ENCODE results near the gene ZNF22.

DNA sequence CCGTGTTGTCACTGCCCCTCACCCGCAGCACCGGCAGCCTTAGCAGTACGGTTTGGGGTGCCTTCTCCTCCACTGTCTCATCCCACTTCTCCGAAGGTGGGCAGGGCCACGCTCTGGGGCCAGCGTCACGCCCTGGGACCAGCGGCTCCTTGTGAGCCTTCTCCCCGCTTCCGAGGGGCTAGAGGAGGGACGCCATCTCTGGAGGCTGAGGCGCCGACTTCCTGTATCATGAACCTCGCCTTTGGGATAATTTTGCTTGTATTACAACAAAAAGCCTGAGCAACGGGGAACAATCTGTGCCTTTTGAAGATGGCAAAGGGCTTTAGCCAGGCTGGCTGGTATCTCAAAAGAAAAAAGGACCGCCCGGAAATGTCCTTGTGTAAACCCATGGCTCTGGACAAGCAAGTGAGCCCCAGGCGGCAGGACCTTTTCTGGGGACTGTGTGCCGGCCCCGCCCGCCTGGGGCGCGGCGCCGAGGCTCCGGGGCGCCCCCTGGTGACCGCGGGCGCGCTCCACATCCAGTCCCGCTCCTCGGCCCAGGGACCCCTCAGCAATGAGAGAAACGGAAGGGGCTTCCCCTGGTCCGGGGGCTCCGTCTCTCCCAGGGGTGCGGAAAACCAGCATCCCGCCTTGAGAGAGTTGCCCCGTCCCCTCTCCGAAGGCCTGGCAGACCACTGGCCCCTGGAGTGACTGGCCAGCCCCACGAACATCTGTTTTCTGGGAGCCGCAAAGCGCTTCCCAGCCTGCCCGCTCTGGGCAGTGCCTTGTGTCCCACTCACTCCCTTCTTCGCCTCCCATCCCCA is 25.9 kb upstream of the ZNF22 start:
- TF ChIP-seq, protein P1, sequence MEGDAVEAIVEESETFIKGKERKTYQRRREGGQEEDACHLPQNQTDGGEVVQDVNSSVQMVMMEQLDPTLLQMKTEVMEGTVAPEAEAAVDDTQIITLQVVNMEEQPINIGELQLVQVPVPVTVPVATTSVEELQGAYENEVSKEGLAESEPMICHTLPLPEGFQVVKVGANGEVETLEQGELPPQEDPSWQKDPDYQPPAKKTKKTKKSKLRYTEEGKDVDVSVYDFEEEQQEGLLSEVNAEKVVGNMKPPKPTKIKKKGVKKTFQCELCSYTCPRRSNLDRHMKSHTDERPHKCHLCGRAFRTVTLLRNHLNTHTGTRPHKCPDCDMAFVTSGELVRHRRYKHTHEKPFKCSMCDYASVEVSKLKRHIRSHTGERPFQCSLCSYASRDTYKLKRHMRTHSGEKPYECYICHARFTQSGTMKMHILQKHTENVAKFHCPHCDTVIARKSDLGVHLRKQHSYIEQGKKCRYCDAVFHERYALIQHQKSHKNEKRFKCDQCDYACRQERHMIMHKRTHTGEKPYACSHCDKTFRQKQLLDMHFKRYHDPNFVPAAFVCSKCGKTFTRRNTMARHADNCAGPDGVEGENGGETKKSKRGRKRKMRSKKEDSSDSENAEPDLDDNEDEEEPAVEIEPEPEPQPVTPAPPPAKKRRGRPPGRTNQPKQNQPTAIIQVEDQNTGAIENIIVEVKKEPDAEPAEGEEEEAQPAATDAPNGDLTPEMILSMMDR (conservative IDR thresholded peaks at IDR 0.05 in 1 of 2, IDR thresholded peaks at IDR 0.05 in 1 of 2; ENCODE audit: extremely low read depth in 1 of 2, insufficient read depth in 1 of 2, low read depth in 1 of 2, low read length in 2 of 2) = peak; percentile 52 to 78
- no peak for TF ChIP-seq EZH2 (IDR thresholded peaks at IDR 0.05; ENCODE audit: borderline replicate concordance, low read length)
